K562 (cell line): ENCODE data around the gene KCNQ2. TPM values are rescaled to one million over a fixed set of nuclear protein-coding genes. Genes with fewer than 3 reads are reported as not detected.
A peak's percentile ranks its signal among the peaks of the same experiment; 100 is the strongest.

Experiments
- DIDO1 ChIP-seq: fragments of 450-650 bp; IDR thresholded peaks from 2 replicates; pipeline ENCODE4 v1.6.1; 2016; ENCODE audit warnings: low read depth, missing biosample characterization, missing genetic modification characterization
- FOS ChIP-seq: IDR thresholded peaks from 3 replicates; pipeline ENCODE4 v1.6.1; 2011; ENCODE audit not compliant: insufficient read length; ENCODE audit errors: extremely low read depth
- GATA2 ChIP-seq: sonication (generic); formaldehyde crosslinking; IDR thresholded peaks from 2 replicates; pipeline ENCODE4 v1.4.0; 2020; ENCODE audit warnings: mild to moderate bottlenecking, missing genetic modification reagents
- HMGN3 ChIP-seq: IDR thresholded peaks from 2 replicates; pipeline ENCODE4 v1.6.1; 2011; ENCODE audit warnings: borderline replicate concordance, low read depth, mild to moderate bottlenecking, mixed read lengths, low read length; ENCODE audit not compliant: insufficient read length; ENCODE audit errors: extremely low read depth
- JUN ChIP-seq, 2 experiments: sonication (generic) in 1 of 2; formaldehyde crosslinking in 1 of 2; IDR thresholded peaks; 2 replicates each; pipeline versions ENCODE4 v1.6.1 to v1.8.0; 2012 to 2022; ENCODE audit warnings: borderline replicate concordance in 2 of 2, mild to moderate bottlenecking in 2 of 2, improper control_type of control experiment in 1 of 2, low read depth in 1 of 2, low read length in 1 of 2, missing genetic modification reagents in 1 of 2
- PHB2 ChIP-seq: fragments of 450-650 bp; IDR thresholded peaks from 2 replicates; pipeline ENCODE4 v1.6.1; 2017; ENCODE audit warnings: low read depth
- RBFOX2 ChIP-seq: fragments of 200-400 bp; formaldehyde crosslinking; IDR thresholded peaks from 2 replicates; pipeline ENCODE4 v1.6.1; 2017; ENCODE audit warnings: low read depth, mild to moderate bottlenecking, low read length, moderate library complexity
- TBL1XR1 ChIP-seq, 2 experiments: IDR thresholded peaks; 2 replicates each; pipeline ENCODE4 v1.6.1; 2012; ENCODE audit warnings: improper control_type of control experiment in 2 of 2, low read length in 2 of 2, mild to moderate bottlenecking in 1 of 2
- TCF3 ChIP-seq: sonication (generic); formaldehyde crosslinking; IDR thresholded peaks from 2 replicates; pipeline ENCODE4 v1.4.0; 2020; ENCODE audit warnings: mild to moderate bottlenecking, missing genetic modification reagents
- ZEB2 ChIP-seq: fragments of 450-650 bp; IDR thresholded peaks from 2 replicates; pipeline ENCODE4 v1.6.1; 2016
- ZFX ChIP-seq: sonication (generic); formaldehyde crosslinking; IDR thresholded peaks from 2 replicates; pipeline ENCODE4 v1.8.0; 2022; ENCODE audit warnings: mild to moderate bottlenecking, missing genetic modification reagents, moderate library complexity
- ZNF695 ChIP-seq: fragments of 450-650 bp; formaldehyde crosslinking; IDR thresholded peaks from 2 replicates; pipeline ENCODE4 v1.4.0; 2020; ENCODE audit warnings: mild to moderate bottlenecking, moderate library complexity
- ZNF77 ChIP-seq: fragments of 250-450 bp; sonication (Bioruptor Pico); IDR thresholded peaks from 2 replicates; pipeline ENCODE4 v1.5.0; 2020
- polyA plus RNA-seq, 8 experiments: library from polyadenylated mRNA; depleted of rRNA in 4 of 8; stranded (reverse) in 5 of 8; unstranded in 3 of 8; fragments of >200 nt; fragmentation: Nextera tagmentation in 2 of 8; fragmentation: Illumina TruSeq in 1 of 8; extraction: Ambion mirVana in 2 of 8; extraction: Trizol in 1 of 8; gene quantifications; 2 replicates each; pipeline versions ENCODE4 v1.2.1 to v1.2.3, GENCODE V29; 2011 to 2014; ENCODE audit warnings: inconsistent platforms in 1 of 8, missing spikeins in 1 of 8
- total RNA-seq, 7 experiments: library from RNA; depleted of rRNA in 6 of 7; stranded (reverse); fragments of >200 nt in 6 of 7; fragmentation: Illumina TruSeq in 2 of 7; extraction: Trizol in 2 of 7; gene quantifications; 2 replicates each; pipeline versions ENCODE4 v1.2.1 to v1.2.3, GENCODE V29; 2011 to 2021; ENCODE audit warnings: low replicate concordance in 1 of 7
- TF ChIP-seq, protein P1 (sequence below): fragments of 250-450 bp; sonication (Bioruptor Pico); IDR thresholded peaks from 2 replicates; pipeline ENCODE4 v1.5.0; 2020; ENCODE audit warnings: mild to moderate bottlenecking
- TF ChIP-seq, protein P2 (sequence below): fragments of 250-450 bp; sonication (Bioruptor Pico); IDR thresholded peaks from 2 replicates; pipeline ENCODE4 v1.8.0; 2022; ENCODE audit warnings: moderate library complexity, mild to moderate bottlenecking, inconsistent platforms
- TF ChIP-seq, protein P3 (sequence below): fragments of 450-650 bp; formaldehyde crosslinking; IDR thresholded peaks from 2 replicates; pipeline ENCODE4 v1.4.0; 2022; ENCODE audit warnings: missing genetic modification characterization
- TF ChIP-seq, protein P4 (sequence below), 3 experiments: fragments of 200-800 bp in 1 of 3; sonication (Bioruptor generic) in 1 of 3; sonication (generic) in 1 of 3; formaldehyde crosslinking in 1 of 3; IDR thresholded peaks; 2 replicates each; pipeline versions ENCODE4 v1.6.1 to v1.8.0; 2016 to 2022; ENCODE audit warnings: mild to moderate bottlenecking in 2 of 3, missing compliant biosample characterization in 2 of 3, missing genetic modification characterization in 2 of 3, missing genetic modification reagents in 1 of 3
- TF ChIP-seq, protein P5 (sequence below): sonication (generic); formaldehyde crosslinking; IDR thresholded peaks from 2 replicates; pipeline ENCODE4 v1.8.0; 2022; ENCODE audit warnings: missing genetic modification reagents, mild to moderate bottlenecking, moderate library complexity, borderline replicate concordance
- TF ChIP-seq, protein P6 (sequence below): fragments of 450-650 bp; IDR thresholded peaks from 2 replicates; pipeline ENCODE4 v1.6.1; 2016; ENCODE audit warnings: antibody characterized with exemption

KCNQ2 gene
- total and polyA plus RNA-seq, 9 of the 15 experiments (the other 6 are each of a cell fraction or from before 2014, with no cell fraction given): 0.13 to 0.16 TPM; not detected in 7

DNA sequence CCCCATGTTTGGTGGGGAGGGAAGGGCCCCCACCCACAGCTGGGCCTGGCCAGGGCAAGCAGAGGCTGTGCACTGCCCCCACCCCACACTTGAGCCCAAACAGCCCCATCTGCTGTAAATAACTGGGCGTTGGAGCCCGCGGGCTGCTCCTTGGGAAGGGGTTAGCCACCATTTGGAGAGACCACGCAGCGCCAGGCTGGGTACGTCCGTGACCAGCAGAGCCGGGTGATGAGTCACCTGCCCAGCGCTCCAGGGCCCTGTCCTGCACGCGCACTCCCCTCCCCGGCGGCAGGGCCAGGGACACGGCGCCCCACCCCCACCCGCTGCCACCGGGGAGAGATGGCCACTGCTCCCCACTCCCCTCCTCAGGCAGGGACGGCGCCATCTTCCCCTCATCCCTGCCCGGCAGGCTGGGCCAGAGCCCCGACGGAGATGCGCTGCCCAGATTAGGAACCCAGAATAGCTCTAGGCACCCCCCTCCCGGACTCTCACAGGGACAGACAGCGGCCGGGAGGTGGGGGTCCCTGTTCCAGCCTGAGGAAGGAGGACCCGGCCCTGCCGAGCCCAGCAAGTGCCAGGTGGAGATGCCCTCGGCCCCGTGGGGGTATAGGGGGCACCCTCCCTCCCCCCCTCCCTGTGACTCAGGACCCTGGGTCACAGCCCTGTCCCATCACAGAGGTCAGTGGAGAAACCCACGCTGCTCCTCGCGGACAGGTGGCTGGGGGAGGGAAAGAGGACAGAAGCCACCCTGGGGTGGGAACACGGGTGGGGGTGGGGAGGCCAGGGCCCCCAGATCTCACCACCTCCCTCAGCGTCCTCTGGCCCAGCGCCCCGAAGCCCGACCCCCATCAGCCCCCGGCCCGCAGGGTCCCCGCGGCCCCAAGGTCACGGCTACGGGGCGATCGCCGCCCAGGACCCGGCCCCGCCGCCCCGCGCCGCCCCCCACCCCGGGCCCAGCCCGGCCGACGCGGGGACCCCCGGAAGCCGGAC lies 25.8 kb upstream of the KCNQ2 start (continued):
- TF ChIP-seq, protein P1, sequence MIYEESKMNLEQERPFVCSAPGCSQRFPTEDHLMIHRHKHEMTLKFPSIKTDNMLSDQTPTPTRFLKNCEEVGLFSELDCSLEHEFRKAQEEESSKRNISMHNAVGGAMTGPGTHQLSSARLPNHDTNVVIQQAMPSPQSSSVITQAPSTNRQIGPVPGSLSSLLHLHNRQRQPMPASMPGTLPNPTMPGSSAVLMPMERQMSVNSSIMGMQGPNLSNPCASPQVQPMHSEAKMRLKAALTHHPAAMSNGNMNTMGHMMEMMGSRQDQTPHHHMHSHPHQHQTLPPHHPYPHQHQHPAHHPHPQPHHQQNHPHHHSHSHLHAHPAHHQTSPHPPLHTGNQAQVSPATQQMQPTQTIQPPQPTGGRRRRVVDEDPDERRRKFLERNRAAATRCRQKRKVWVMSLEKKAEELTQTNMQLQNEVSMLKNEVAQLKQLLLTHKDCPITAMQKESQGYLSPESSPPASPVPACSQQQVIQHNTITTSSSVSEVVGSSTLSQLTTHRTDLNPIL (CRISPR knock-in tag): no peak
- TF ChIP-seq PHB2 (no peak), ZNF77 (no peak), ZEB2 (no peak), HMGN3 (peak; percentile 26), ZNF695 (CRISPR knock-in tag) (no peak), TCF3 (CRISPR knock-in tag) (no peak), GATA2 (CRISPR knock-in tag) (peak; percentile 24; the same call in 1 of the 2 replicates), JUN (IDR thresholded peaks at IDR 0.05; ENCODE audit: borderline replicate concordance, low read depth, low read length) (0 out of 2 replicates have a peak, but pooled peaks have one; percentile 37), JUN (CRISPR knock-in tag; IDR thresholded peaks at IDR 0.05; ENCODE audit: borderline replicate concordance) (no peak), FOS (no peak), TBL1XR1 (IDR thresholded peaks at IDR 0.05; ENCODE audit: low read length in 2 of 2) (no peak), RBFOX2 (peak; percentile 6; the same call in 1 of the 2 replicates), ZFX (no peak), DIDO1 (no peak)
- TF ChIP-seq, protein P2, sequence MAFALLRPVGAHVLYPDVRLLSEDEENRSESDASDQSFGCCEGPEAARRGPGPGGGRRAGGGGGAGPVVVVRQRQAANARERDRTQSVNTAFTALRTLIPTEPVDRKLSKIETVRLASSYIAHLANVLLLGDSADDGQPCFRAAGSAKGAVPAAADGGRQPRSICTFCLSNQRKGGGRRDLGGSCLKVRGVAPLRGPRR: no peak
- TF ChIP-seq, protein P3, sequence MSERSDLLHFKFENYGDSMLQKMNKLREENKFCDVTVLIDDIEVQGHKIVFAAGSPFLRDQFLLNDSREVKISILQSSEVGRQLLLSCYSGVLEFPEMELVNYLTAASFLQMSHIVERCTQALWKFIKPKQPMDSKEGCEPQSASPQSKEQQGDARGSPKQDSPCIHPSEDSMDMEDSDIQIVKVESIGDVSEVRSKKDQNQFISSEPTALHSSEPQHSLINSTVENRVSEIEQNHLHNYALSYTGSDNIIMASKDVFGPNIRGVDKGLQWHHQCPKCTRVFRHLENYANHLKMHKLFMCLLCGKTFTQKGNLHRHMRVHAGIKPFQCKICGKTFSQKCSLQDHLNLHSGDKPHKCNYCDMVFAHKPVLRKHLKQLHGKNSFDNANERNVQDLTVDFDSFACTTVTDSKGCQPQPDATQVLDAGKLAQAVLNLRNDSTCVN: no peak
- TF ChIP-seq, protein P4, sequence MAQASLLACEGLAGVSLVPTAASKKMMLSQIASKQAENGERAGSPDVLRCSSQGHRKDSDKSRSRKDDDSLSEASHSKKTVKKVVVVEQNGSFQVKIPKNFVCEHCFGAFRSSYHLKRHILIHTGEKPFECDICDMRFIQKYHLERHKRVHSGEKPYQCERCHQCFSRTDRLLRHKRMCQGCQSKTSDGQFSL (CRISPR knock-in tag; IDR thresholded peaks at IDR 0.05): 0 out of 2 replicates have a peak, but pooled peaks have one; percentile 10
- TF ChIP-seq, protein P4 (tag; IDR thresholded peaks at IDR 0.05): no peak
- TF ChIP-seq, protein P5, sequence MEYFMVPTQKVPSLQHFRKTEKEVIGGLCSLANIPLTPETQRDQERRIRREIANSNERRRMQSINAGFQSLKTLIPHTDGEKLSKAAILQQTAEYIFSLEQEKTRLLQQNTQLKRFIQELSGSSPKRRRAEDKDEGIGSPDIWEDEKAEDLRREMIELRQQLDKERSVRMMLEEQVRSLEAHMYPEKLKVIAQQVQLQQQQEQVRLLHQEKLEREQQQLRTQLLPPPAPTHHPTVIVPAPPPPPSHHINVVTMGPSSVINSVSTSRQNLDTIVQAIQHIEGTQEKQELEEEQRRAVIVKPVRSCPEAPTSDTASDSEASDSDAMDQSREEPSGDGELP: peak; percentile 46; the same call in 1 of the 2 replicates
- TF ChIP-seq, protein P6, sequence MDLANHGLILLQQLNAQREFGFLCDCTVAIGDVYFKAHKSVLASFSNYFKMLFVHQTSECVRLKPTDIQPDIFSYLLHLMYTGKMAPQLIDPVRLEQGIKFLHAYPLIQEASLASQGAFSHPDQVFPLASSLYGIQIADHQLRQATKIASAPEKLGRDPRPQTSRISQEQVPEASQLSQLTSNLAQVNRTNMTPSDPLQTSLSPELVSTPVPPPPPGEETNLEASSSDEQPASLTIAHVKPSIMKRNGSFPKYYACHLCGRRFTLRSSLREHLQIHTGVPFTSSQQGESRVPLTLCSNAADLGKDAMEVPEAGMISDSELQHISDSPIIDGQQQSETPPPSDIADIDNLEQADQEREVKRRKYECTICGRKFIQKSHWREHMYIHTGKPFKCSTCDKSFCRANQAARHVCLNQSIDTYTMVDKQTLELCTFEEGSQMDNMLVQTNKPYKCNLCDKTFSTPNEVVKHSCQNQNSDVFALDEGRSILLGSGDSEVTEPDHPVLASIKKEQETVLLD: no peak
